Neural cell (in vitro differentiated cells): ENCODE measurements around the gene GDPD4.
"Not testable (repeated sequence)": the region's sequence is repeated elsewhere in the genome, so short reads cannot be mapped to it uniquely, and the experiment has no call there.

Source experiments
- CTCF ChIP-seq: fragments of 450-650 bp; IDR thresholded peaks from 2 replicates; pipeline ENCODE4 v1.5.1; 2014; ENCODE audit warnings: antibody characterized with exemption, mild to moderate bottlenecking, moderate library complexity; ENCODE audit not compliant: poor library complexity, severe bottlenecking
- EZH2 ChIP-seq: fragments of 200-600, 300-800 bp; shearing (Covaris generic), sonication (generic); IDR thresholded peaks from 2 replicates; pipeline ENCODE4 v1.6.1; 2014; ENCODE audit warnings: antibody characterized with exemption, low read length, borderline replicate concordance, mild to moderate bottlenecking; ENCODE audit not compliant: insufficient read depth, poor library complexity, severe bottlenecking
- MXI1 ChIP-seq: fragments of 450-650 bp; conservative IDR thresholded peaks from 2 replicates; pipeline ENCODE4 v1.6.1; 2014; ENCODE audit warnings: antibody characterized with exemption, mild to moderate bottlenecking; ENCODE audit not compliant: poor library complexity, severe bottlenecking
- SMC3 ChIP-seq: fragments of 450-650 bp; conservative IDR thresholded peaks from 2 replicates; pipeline ENCODE4 v1.6.1; 2014; ENCODE audit warnings: antibody characterized with exemption, mild to moderate bottlenecking, moderate library complexity; ENCODE audit not compliant: poor library complexity
- TAF1 ChIP-seq: IDR thresholded peaks from 2 replicates; pipeline ENCODE4 v1.6.1; 2012; ENCODE audit warnings: low read depth

DNA sequence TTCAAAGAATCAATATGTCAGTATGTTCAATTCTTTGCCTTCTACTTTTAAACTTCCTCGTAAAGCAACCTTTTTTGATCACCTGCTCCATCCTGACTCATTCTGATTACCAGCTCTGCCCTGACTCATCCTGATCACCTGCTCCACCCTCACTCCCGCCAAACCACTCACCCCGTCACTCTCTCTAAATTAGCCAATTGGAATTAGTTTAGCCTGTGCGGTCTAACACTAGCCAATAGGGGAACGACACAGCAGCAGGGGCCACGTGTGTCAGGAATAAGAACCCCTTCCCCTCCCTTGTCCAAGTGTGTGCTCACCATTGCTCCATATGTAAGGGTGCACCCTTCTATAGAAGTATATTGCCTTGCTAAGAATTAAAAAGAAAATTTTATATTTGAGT, 1.5 kb downstream of the GDPD4 start:
- TF ChIP-seq CTCF, EZH2, MXI1, TAF1, SMC3: not testable (repeated sequence)
